Measurements from ENCODE around the gene ANKRD9. TPM values are rescaled to one million over a fixed set of nuclear protein-coding genes. Genes with fewer than 3 reads are reported as not detected.
A peak's percentile ranks its signal among the peaks of the same experiment; 100 is the strongest.

ANKRD9 gene
- total and polyA plus RNA-seq, 4 experiments from 2014 or later, result 0.69 to 2.5 (median 1.8) TPM; not detected in 1

GRCh38 chr14:102505775-102506625 lies 3.6 kb downstream of the ANKRD9 start:
- H3K36me3 ChIP-seq (ENCODE audit: insufficient read depth, low read length), result no peaks in the 10 kb centered on the region
- Mint-ChIP-seq H3K36me3 (no peaks in the 10 kb centered on the region), H3K27ac (no peak overlapping the region), H3K27me3 (no peaks in the 10 kb centered on the region), H3K9me3 (peaks cover 0 to 4% (median 0%) of the 10 kb centered on the region in 8 donors), H3K4me3 (no peak overlapping the region), H3K4me1 (peaks cover 1 to 20% (median 8%) of the 10 kb centered on the region in 4 donors)
- CTCF ChIA-PET (ENCODE audit: partially characterized antibody), result no interaction called here
- POLR2A ChIA-PET (ENCODE audit: partially characterized antibody), result no interaction called here
- no peaks in the 10 kb centered on the region for H3K9me3 ChIP-seq (ENCODE audit: control insufficient read depth in 1 of 2, low read length in 2 of 2)
- no peak for DNase-seq
- intact Hi-C loops (cut with micrococcal nuclease), result loop anchor here (5.0 kb wide), 1 partner anchor 86 kb away; the partner anchor contains the start of gene RCOR1
- no peaks in the 10 kb centered on the region for H3K27me3 ChIP-seq (ENCODE audit: insufficient read depth, low read length)
- H3K4me3 ChIP-seq (ENCODE audit: low read length in 2 of 2), result no peak overlapping the region
- peaks cover 10% of the 10 kb centered on the region for H3K4me1 ChIP-seq (ENCODE audit: insufficient read depth, low read length)
- H3K27ac ChIP-seq (ENCODE audit: low read depth, low read length), result no peak overlapping the region

GRCh38 chr14:102505000-102505619 lies 4.5 kb downstream of the ANKRD9 start:
- intact Hi-C loops (cut with micrococcal nuclease), result loop anchor here (5.0 kb wide), 1 partner anchor 87 kb away; the partner anchor contains the start of gene RCOR1
- Histone ChIP-seq H3K9me3 (ENCODE audit: control insufficient read depth in 1 of 2, low read length in 2 of 2) (no peaks in the 10 kb centered on the region), H3K36me3 (ENCODE audit: insufficient read depth, low read length) (no peaks in the 10 kb centered on the region), H3K4me1 (ENCODE audit: insufficient read depth, low read length) (peaks cover 8% of the 10 kb centered on the region), H3K27me3 (ENCODE audit: insufficient read depth, low read length) (no peaks in the 10 kb centered on the region), H3K4me3 (ENCODE audit: low read length in 2 of 2) (no peak overlapping the region), H3K27ac (ENCODE audit: low read depth, low read length) (no peak overlapping the region)
- POLR2A ChIA-PET (ENCODE audit: partially characterized antibody), result no interaction called here
- H3K36me3 Mint-ChIP-seq, result peaks cover 0 to 1% of the 10 kb centered on the region in 2 donors
- peaks cover 7 to 19% (median 8%) of the 10 kb centered on the region in 4 donors for H3K4me1 Mint-ChIP-seq
- H3K27ac Mint-ChIP-seq, result peak overlapping the region in 1 of 7 donors; percentile 21
- H3K4me3 Mint-ChIP-seq, result no peak overlapping the region
- H3K27me3 Mint-ChIP-seq, result no peaks in the 10 kb centered on the region
- CTCF ChIA-PET (ENCODE audit: partially characterized antibody), result no interaction called here
- H3K9me3 Mint-ChIP-seq, result peaks cover 0 to 2% (median 0%) of the 10 kb centered on the region in 8 donors
- no peak for DNase-seq

DNA sequence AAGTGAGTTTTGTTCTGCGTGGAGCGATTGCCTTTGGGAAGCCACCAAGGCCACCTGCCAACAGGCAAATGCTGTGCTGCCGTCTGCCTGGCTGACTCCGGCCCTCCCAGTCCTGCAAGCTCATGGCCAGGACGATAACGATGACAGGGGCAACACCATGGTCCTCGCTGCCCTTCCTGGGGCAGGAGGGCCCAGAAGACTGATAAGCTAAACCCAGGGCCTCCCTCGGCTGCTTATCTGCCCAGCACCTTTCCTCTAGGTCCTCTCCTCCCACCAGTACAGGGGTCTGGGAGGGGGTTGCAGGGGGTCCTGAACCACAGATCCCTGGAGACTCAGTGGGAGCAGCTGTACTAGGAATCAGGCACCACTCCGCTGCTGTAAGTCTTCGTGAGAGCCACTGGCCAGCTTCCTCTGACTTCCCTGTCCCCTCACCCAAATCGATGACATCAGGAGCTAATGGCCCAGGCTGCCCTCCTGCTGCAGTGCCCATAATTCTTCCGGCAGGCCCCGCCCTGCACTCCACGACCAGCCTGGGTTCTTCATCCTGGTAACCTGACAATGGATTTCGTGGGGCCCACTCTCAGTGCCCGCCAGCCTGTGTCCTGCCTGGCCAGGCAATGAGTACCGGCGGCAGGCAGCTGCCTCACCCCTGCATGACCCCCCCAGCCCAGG lies 5.1 kb downstream of the ANKRD9 start:
- H3K9me3 Mint-ChIP-seq, result peaks cover 0 to 2% (median 0%) of the 10 kb centered on the region in 8 donors
- no peaks in the 10 kb centered on the region for H3K27me3 ChIP-seq (ENCODE audit: insufficient read depth, low read length)
- no peak overlapping the region for H3K4me3 Mint-ChIP-seq
- H3K36me3 ChIP-seq (ENCODE audit: insufficient read depth, low read length), result no peaks in the 10 kb centered on the region
- H3K27ac ChIP-seq (ENCODE audit: low read depth, low read length), result no peak overlapping the region
- peak overlapping the region in 1 of 7 donors; percentile 21 for H3K27ac Mint-ChIP-seq
- ChIA-PET CTCF (ENCODE audit: partially characterized antibody) (no interaction called here), POLR2A (ENCODE audit: partially characterized antibody) (no interaction called here)
- no peak for DNase-seq
- no peaks in the 10 kb centered on the region for H3K9me3 ChIP-seq (ENCODE audit: control insufficient read depth in 1 of 2, low read length in 2 of 2)
- peaks cover 9 to 22% (median 10%) of the 10 kb centered on the region in 4 donors for H3K4me1 Mint-ChIP-seq
- peaks cover 0 to 4% of the 10 kb centered on the region in 2 donors for H3K36me3 Mint-ChIP-seq
- H3K4me1 ChIP-seq (ENCODE audit: insufficient read depth, low read length), result peaks cover 10% of the 10 kb centered on the region
- no peaks in the 10 kb centered on the region for H3K27me3 Mint-ChIP-seq
- H3K4me3 ChIP-seq (ENCODE audit: low read length in 2 of 2), result no peak overlapping the region
- intact Hi-C loops (cut with micrococcal nuclease), result no loop called here

GRCh38 chr14:102503641-102504327 lies 5.8 kb downstream of the ANKRD9 start:
- Mint-ChIP-seq H3K4me3 (no peak overlapping the region), H3K27me3 (no peaks in the 10 kb centered on the region), H3K4me1 (peaks cover 9 to 20% (median 12%) of the 10 kb centered on the region in 4 donors), H3K36me3 (peaks cover 3 to 8% of the 10 kb centered on the region in 2 donors), H3K9me3 (peaks cover 0 to 2% (median 0%) of the 10 kb centered on the region in 8 donors), H3K27ac (peak overlapping the region in 1 of 7 donors; percentile 20)
- Histone ChIP-seq H3K27me3 (ENCODE audit: insufficient read depth, low read length) (no peaks in the 10 kb centered on the region), H3K9me3 (ENCODE audit: control insufficient read depth in 1 of 2, low read length in 2 of 2) (no peaks in the 10 kb centered on the region), H3K4me1 (ENCODE audit: insufficient read depth, low read length) (peaks cover 10% of the 10 kb centered on the region), H3K27ac (ENCODE audit: low read depth, low read length) (no peak overlapping the region), H3K36me3 (ENCODE audit: insufficient read depth, low read length) (no peaks in the 10 kb centered on the region), H3K4me3 (ENCODE audit: low read length in 2 of 2) (no peak overlapping the region)
- POLR2A ChIA-PET (ENCODE audit: partially characterized antibody), result no interaction called here
- no peak for DNase-seq
- CTCF ChIA-PET (ENCODE audit: partially characterized antibody), result no interaction called here
- intact Hi-C loops (cut with micrococcal nuclease), result no loop called here

DNA sequence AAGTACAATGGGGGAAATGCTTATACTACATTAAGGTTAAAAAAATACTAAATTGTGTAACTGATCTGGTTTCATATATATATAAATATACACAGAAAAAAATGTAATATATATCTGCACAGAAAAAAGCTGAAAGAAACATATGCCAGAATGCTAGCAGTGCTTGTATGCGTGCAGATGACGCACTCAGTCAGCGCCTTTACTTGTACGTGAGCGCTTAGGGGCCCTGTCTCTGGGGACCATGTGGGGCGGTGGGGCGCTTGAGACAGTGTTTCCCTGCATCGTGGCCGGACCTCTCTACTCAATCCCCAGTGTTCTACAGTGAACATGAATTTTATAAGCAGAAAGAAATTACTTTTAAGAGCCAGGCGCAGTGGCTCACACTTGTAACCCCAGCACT lies 7.0 kb downstream of the ANKRD9 start:
- no peak overlapping the region for H3K27ac ChIP-seq (ENCODE audit: low read depth, low read length)
- no peak overlapping the region for H3K4me3 ChIP-seq (ENCODE audit: low read length in 2 of 2)
- H3K36me3 ChIP-seq (ENCODE audit: insufficient read depth, low read length), result no peaks in the 10 kb centered on the region
- Mint-ChIP-seq H3K27ac (no peak overlapping the region), H3K36me3 (peaks cover 4 to 11% of the 10 kb centered on the region in 2 donors), H3K9me3 (no peaks in the 10 kb centered on the region), H3K4me3 (no peak overlapping the region), H3K4me1 (peaks cover 9 to 14% (median 10%) of the 10 kb centered on the region in 4 donors), H3K27me3 (no peaks in the 10 kb centered on the region)
- H3K4me1 ChIP-seq (ENCODE audit: insufficient read depth, low read length), result peaks cover 10% of the 10 kb centered on the region
- intact Hi-C loops (cut with micrococcal nuclease), result no loop called here
- H3K9me3 ChIP-seq (ENCODE audit: control insufficient read depth in 1 of 2, low read length in 2 of 2), result no peaks in the 10 kb centered on the region
- CTCF ChIA-PET (ENCODE audit: partially characterized antibody), result interaction anchor here (1.2 kb wide), 1 partner anchor 13 kb away, joined by 5 read pairs; no protein-coding TSS in a partner anchor
- H3K27me3 ChIP-seq (ENCODE audit: insufficient read depth, low read length), result no peaks in the 10 kb centered on the region
- no peak for DNase-seq
- POLR2A ChIA-PET (ENCODE audit: partially characterized antibody), result interaction anchor here (0.7 to 1.6 kb wide), 2 partner anchors 13 to 65 kb away, joined by 3 to 4 read pairs; no protein-coding TSS in a partner anchor

DNA sequence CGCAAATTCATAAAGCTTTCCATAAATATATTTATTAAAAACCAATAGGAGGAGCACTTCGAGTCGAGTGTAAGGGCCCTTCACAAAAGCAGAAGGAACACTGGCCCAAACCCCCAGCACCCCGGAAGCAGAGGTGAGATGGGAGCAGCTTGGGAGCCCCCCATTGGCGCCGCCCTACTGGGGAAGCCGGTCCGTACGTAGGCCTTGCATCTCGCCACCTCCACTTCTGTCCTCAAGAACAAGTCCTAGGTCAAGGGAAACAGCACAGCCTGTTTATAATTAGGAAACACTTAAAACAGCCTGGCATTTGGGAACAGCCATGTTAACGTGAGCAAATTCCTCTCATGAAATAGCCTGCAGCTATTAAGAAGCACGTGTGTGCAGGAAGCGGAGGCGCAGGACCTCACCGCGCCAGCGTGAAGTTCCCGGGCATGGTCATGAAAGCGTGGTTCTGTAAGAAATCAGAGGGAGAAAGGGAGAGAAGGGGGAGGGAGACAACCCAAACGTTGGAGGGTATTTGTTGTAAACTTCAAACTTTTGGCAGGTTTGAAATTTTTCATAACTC lies 7.7 kb downstream of the ANKRD9 start:
- no peak for DNase-seq
- Histone ChIP-seq H3K27me3 (ENCODE audit: insufficient read depth, low read length) (no peaks in the 10 kb centered on the region), H3K36me3 (ENCODE audit: insufficient read depth, low read length) (no peaks in the 10 kb centered on the region), H3K4me3 (ENCODE audit: low read length in 2 of 2) (no peak overlapping the region), H3K4me1 (ENCODE audit: insufficient read depth, low read length) (peaks cover 10% of the 10 kb centered on the region), H3K9me3 (ENCODE audit: control insufficient read depth in 1 of 2, low read length in 2 of 2) (no peaks in the 10 kb centered on the region), H3K27ac (ENCODE audit: low read depth, low read length) (no peak overlapping the region)
- H3K9me3 Mint-ChIP-seq, result no peaks in the 10 kb centered on the region
- peaks cover 9 to 14% (median 10%) of the 10 kb centered on the region in 4 donors for H3K4me1 Mint-ChIP-seq
- intact Hi-C loops (cut with micrococcal nuclease), result no loop called here
- peaks cover 4 to 13% of the 10 kb centered on the region in 2 donors for H3K36me3 Mint-ChIP-seq
- POLR2A ChIA-PET (ENCODE audit: partially characterized antibody), result interaction anchor here (1.6 kb wide), 1 partner anchor 14 kb away, joined by 4 read pairs; no protein-coding TSS in a partner anchor
- H3K27me3 Mint-ChIP-seq, result no peaks in the 10 kb centered on the region
- peak overlapping the region in 1 of 7 donors; percentile 53 for H3K27ac Mint-ChIP-seq
- CTCF ChIA-PET (ENCODE audit: partially characterized antibody), result interaction anchor here (0.6 to 2.9 kb wide), 3 partner anchors 14 to 1361 kb away, joined by 3 to 10 read pairs (median 5); no protein-coding TSS in a partner anchor
- no peak overlapping the region for H3K4me3 Mint-ChIP-seq
